PFSK-1 (cell line): Measurements from ENCODE around the gene RSAD1.

Experiments
- FOXP2 ChIP-seq: optimal IDR thresholded peaks from 2 replicates; pipeline ENCODE3; 2011; ENCODE audit warnings: borderline replicate concordance, control low read depth, inconsistent platforms; ENCODE audit not compliant: insufficient read depth; ENCODE audit errors: extremely low read length, extremely low read depth
- POLR2AphosphoS5 ChIP-seq: IDR thresholded peaks from 2 replicates; pipeline ENCODE4 v1.6.1; 2012; ENCODE audit warnings: low read depth, mild to moderate bottlenecking, control low read depth, low read length, moderate library complexity
- REST ChIP-seq, 2 experiments: IDR thresholded peaks; 2 replicates each; pipeline versions ENCODE4 v1.6.1 to v1.8.0; 2011 to 2012; ENCODE audit warnings: low read depth in 2 of 2, low read length in 2 of 2, control low read depth in 1 of 2, inconsistent platforms in 1 of 2, mild to moderate bottlenecking in 1 of 2, moderate library complexity in 1 of 2; ENCODE audit not compliant: insufficient read depth in 1 of 2
- SIN3A ChIP-seq: IDR thresholded peaks from 2 replicates; pipeline ENCODE4 v1.6.1; 2012; ENCODE audit warnings: mild to moderate bottlenecking, low read length, moderate library complexity, borderline replicate concordance; ENCODE audit not compliant: insufficient read depth
- TAF1 ChIP-seq: IDR thresholded peaks from 2 replicates; pipeline ENCODE4 v1.6.1; 2012; ENCODE audit warnings: low read length, control low read depth, borderline replicate concordance; ENCODE audit not compliant: insufficient read depth

RSAD1 gene

GRCh38 chr17:50457621-50458020, 21.0 kb upstream of the RSAD1 start:
- TF ChIP-seq SIN3A (no peak), REST (IDR thresholded peaks at IDR 0.05; ENCODE audit: insufficient read depth in 1 of 2, low read depth in 2 of 2, low read length in 2 of 2) (no peak), POLR2AphosphoS5 (no peak), TAF1 (no peak), FOXP2 (no peak)

DNA sequence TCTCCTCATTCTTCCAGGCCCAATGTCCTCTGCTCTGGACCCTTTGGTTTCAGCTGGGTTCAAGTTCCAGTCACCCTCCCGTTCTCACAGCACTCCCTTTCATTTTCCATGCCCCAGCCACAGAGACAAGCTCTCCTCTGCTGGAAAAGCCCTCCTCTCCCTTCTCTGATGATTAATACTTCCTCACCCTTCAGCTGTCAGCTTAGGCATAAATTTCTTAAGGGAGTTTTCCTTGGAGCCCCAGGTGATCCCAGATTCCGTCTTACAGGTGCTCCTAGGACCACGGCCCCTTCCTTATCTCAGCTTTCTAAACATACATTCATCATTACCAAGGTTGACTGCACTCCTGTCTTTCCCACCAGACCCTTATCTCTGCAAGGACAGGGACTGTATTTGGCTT, 20.4 kb upstream of the RSAD1 start:
- TF ChIP-seq TAF1 (no peak), POLR2AphosphoS5 (no peak), SIN3A (no peak), REST (IDR thresholded peaks at IDR 0.05; ENCODE audit: insufficient read depth in 1 of 2, low read depth in 2 of 2, low read length in 2 of 2) (no peak), FOXP2 (no peak)

- TF ChIP-seq SIN3A (no peak), REST (IDR thresholded peaks at IDR 0.05; ENCODE audit: insufficient read depth in 1 of 2, low read depth in 2 of 2, low read length in 2 of 2) (no peak), FOXP2 (no peak), POLR2AphosphoS5 (no peak), TAF1 (no peak)
Measured at GRCh38 chr17:50458701-50459676, 19.7 kb upstream of the RSAD1 start.

DNA sequence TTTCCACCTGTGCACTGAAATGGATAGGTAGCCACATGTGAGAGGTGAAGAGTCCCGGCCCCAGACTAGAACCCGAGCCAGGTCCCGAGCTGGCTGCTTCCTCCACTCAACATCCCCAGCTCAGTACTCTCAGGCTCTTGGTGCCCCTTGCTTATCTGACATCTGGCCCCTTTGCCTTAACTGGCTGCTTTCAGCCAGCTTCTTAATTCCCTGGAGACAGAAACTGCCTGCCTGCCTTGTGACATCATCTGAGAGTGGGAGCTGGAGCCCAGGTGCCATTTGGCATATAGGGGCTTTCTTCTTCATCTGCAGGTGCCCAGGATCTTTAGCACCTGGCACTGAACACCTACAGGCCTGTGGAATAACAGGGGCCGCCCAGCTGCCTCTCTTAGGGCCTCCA, 18.9 kb upstream of the RSAD1 start:
- TF ChIP-seq TAF1 (no peak), POLR2AphosphoS5 (no peak), REST (IDR thresholded peaks at IDR 0.05; ENCODE audit: insufficient read depth in 1 of 2, low read depth in 2 of 2, low read length in 2 of 2) (no peak), FOXP2 (no peak), SIN3A (no peak)
